ENCODE results near the gene C18orf63. TPM values are rescaled to one million over a fixed set of nuclear protein-coding genes. Genes with fewer than 3 reads are reported as not detected.

Gene C18orf63
- polyA plus RNA-seq, 1 donor: 0.55 TPM

Other genes with a start within 250 kb of the C18orf63 start
- gene FBXO15, start 168.0 kb upstream of the C18orf63 start, polyA plus RNA-seq (ENCODE audit: insufficient read length): 6.5 TPM
- 73.7 TPM for gene TIMM21, start 167.3 kb upstream of the C18orf63 start, polyA plus RNA-seq (ENCODE audit: insufficient read length)
- 258 TPM for gene CYB5A, start 23.9 kb upstream of the C18orf63 start, polyA plus RNA-seq (ENCODE audit: insufficient read length)
- 0.10 TPM for gene DIPK1C, start 141.5 kb downstream of the C18orf63 start, polyA plus RNA-seq (ENCODE audit: insufficient read length)
- gene CNDP2, start 180.5 kb downstream of the C18orf63 start, polyA plus RNA-seq (ENCODE audit: insufficient read length): 298 TPM
- 1.6 TPM for gene CNDP1, start 218.7 kb downstream of the C18orf63 start, polyA plus RNA-seq (ENCODE audit: insufficient read length)